Small intestine (tissue), 7 donors: ENCODE measurements around the gene PLEKHG3. TPM values are rescaled to one million over a fixed set of nuclear protein-coding genes. Genes with fewer than 3 reads are reported as not detected.

ENCODE experiments used
- DNase-seq, 2 donors: peaks; one replicate each; pipeline versions ENCODE4 v3.0.0 to v3.0.0-alpha.2; 2013
- FAIRE-seq: peaks from 2 replicates; lab custom pipeline; 2012; peaks lifted over from hg19 to GRCh38; lab: Jason Lieb, UNC
- H3K27ac ChIP-seq, 3 donors: one replicate each; pipeline ENCODE4 v1.5.1; 2013; ENCODE audit warnings: low read length in 2 of 3, mild to moderate bottlenecking in 2 of 3, control low read depth in 1 of 3, inconsistent platforms in 1 of 3, low read depth in 1 of 3, moderate library complexity in 1 of 3
- H3K27me3 ChIP-seq, 3 donors: one replicate each; pipeline ENCODE4 v1.6.1; 2013; ENCODE audit warnings: low read length in 3 of 3, inconsistent platforms in 1 of 3; ENCODE audit not compliant: control insufficient read depth in 3 of 3, insufficient read depth in 3 of 3
- H3K36me3 ChIP-seq, 3 donors: one replicate each; pipeline ENCODE4 v1.6.1; 2013; ENCODE audit warnings: low read length in 3 of 3, inconsistent platforms in 1 of 3, low read depth in 1 of 3, mild to moderate bottlenecking in 1 of 3, moderate library complexity in 1 of 3; ENCODE audit not compliant: control insufficient read depth in 3 of 3, insufficient read depth in 2 of 3
- H3K4me1 ChIP-seq, 3 donors: one replicate each; pipeline ENCODE4 v1.6.1; 2013; ENCODE audit warnings: low read length in 2 of 3, inconsistent platforms in 1 of 3, low read depth in 1 of 3, mild to moderate bottlenecking in 1 of 3, moderate library complexity in 1 of 3; ENCODE audit not compliant: control insufficient read depth in 3 of 3, insufficient read depth in 2 of 3
- H3K4me3 ChIP-seq, 3 donors: one replicate each; pipeline ENCODE4 v1.5.1; 2013; ENCODE audit warnings: low read length in 3 of 3, control low read depth in 1 of 3, inconsistent platforms in 1 of 3, low read depth in 1 of 3, mild to moderate bottlenecking in 1 of 3, moderate library complexity in 1 of 3
- H3K9me3 ChIP-seq, 2 donors: one replicate each; pipeline ENCODE4 v1.6.1; 2013; ENCODE audit warnings: low read depth in 1 of 2, low read length in 1 of 2; ENCODE audit not compliant: control insufficient read depth in 2 of 2, insufficient read depth in 1 of 2
- whole genome bisulfite sequencing, 3 donors: extraction: QIAGEN DNeasy Blood & Tissue Kit; methylation state at CpG; one replicate each; pipeline ENCODE4 v1.1.7; 2013; 5-methylcytosine and 5-hydroxymethylcytosine counted together
- polyA plus RNA-seq, 4 donors: library from polyadenylated mRNA; stranded (reverse) in 3 of 4; unstranded in 1 of 4; fragments of 200-250 nt in 3 of 4; fragments of 120-200 nt in 1 of 4; gene quantifications; one replicate each; pipeline versions ENCODE4 v1.2.1 to v1.2.3, GENCODE V29; 2013
- donor health status: healthy with polysubstance abuse.
- donor health status: control.
- donor health status: control.
- donor health status: Bipolar disorder and iron deficiency.
- donor health status: healthy.

PLEKHG3 gene
- polyA plus RNA-seq, 4 donors = 12.7 to 47.0 (median 17.1) TPM

GRCh38 chr14:64673316-64673715, 30.9 kb upstream of the PLEKHG3 start:
- FAIRE-seq = no peak
- 89 to 95% (median 90%) methylated on average over 8 of the region's 8 CpGs for WGBS, 3 donors

GRCh38 chr14:64673748-64674147, 30.5 kb upstream of the PLEKHG3 start:
- no peaks in the 10 kb centered on the region for H3K27me3 ChIP-seq
- no peaks in the 10 kb centered on the region for H3K9me3 ChIP-seq
- no peak overlapping the region for H3K4me3 ChIP-seq
- H3K27ac ChIP-seq = peak overlapping the region in 1 of 3 donors; percentile 25
- peaks cover 0 to 9% (median 0%) of the 10 kb centered on the region in 3 donors for H3K4me1 ChIP-seq
- H3K36me3 ChIP-seq = no peaks in the 10 kb centered on the region
- DNase-seq (no peak), FAIRE-seq (no peak)
- WGBS, 3 donors = 58 to 87% (median 70%) methylated on average over 6 of the region's 6 CpGs

More at GRCh38 chr14:64673316-64673715, 30.9 kb upstream of the PLEKHG3 start:
- Histone ChIP-seq H3K4me3 (no peak overlapping the region), H3K4me1 (peaks cover 0 to 9% (median 0%) of the 10 kb centered on the region in 3 donors), H3K27ac (peak overlapping the region in 1 of 3 donors; percentile 0), H3K36me3 (no peaks in the 10 kb centered on the region), H3K27me3 (no peaks in the 10 kb centered on the region), H3K9me3 (no peaks in the 10 kb centered on the region)
- DNase-seq = no peak

GRCh38 chr14:64674829-64675228, 29.4 kb upstream of the PLEKHG3 start:
- Histone ChIP-seq H3K4me1 (peaks cover 0 to 11% (median 0%) of the 10 kb centered on the region in 3 donors), H3K4me3 (no peak overlapping the region), H3K27me3 (no peaks in the 10 kb centered on the region), H3K36me3 (no peaks in the 10 kb centered on the region), H3K27ac (no peak overlapping the region), H3K9me3 (no peaks in the 10 kb centered on the region)
- DNase-seq (no peak), FAIRE-seq (no peak)
- 59 to 79% (median 72%) methylated on average over 10 of the region's 10 CpGs for WGBS, 3 donors

GRCh38 chr14:64675312-64675711, 28.9 kb upstream of the PLEKHG3 start:
- FAIRE-seq (no peak), DNase-seq (peak; percentile 54 to 73)
- WGBS, 3 donors = 7 to 55% (median 40%) methylated on average over 3 of the region's 3 CpGs
- H3K9me3 ChIP-seq = no peaks in the 10 kb centered on the region
- H3K36me3 ChIP-seq = no peaks in the 10 kb centered on the region
- H3K4me1 ChIP-seq = peaks cover 0 to 16% (median 0%) of the 10 kb centered on the region in 3 donors
- H3K27me3 ChIP-seq = no peaks in the 10 kb centered on the region
- H3K4me3 ChIP-seq = no peak overlapping the region
- H3K27ac ChIP-seq = no peak overlapping the region

GRCh38 chr14:64676410-64677008, 27.7 kb upstream of the PLEKHG3 start:
- WGBS, 3 donors = 82 to 92% (median 87%) methylated on average over 3 of the region's 3 CpGs
- H3K36me3 ChIP-seq = no peaks in the 10 kb centered on the region
- DNase-seq = no peak
- H3K4me3 ChIP-seq = no peak overlapping the region
- no peaks in the 10 kb centered on the region for H3K27me3 ChIP-seq
- no peak overlapping the region for H3K27ac ChIP-seq
- peaks cover 0 to 18% (median 0%) of the 10 kb centered on the region in 3 donors for H3K4me1 ChIP-seq
- no peaks in the 10 kb centered on the region for H3K9me3 ChIP-seq
- no peak for FAIRE-seq

- H3K36me3 ChIP-seq = no peaks in the 10 kb centered on the region
- H3K27ac ChIP-seq = no peak overlapping the region
- DNase-seq = peak in 1 of 2 donors; percentile 72
- no peak overlapping the region for H3K4me3 ChIP-seq
- 58 to 72% (median 66%) methylated on average over 10 of the region's 10 CpGs for WGBS, 3 donors
- H3K27me3 ChIP-seq = no peaks in the 10 kb centered on the region
- H3K4me1 ChIP-seq = peaks cover 0 to 28% (median 4%) of the 10 kb centered on the region in 3 donors
- no peak for FAIRE-seq
- H3K9me3 ChIP-seq = no peaks in the 10 kb centered on the region
These were observed 24.1 kb upstream of the PLEKHG3 start for GRCh38 chr14:64680013-64680713.

- DNase-seq = no peak
- Histone ChIP-seq H3K9me3 (no peaks in the 10 kb centered on the region), H3K27ac (no peak overlapping the region), H3K4me3 (no peak overlapping the region), H3K4me1 (peaks cover 0 to 24% (median 4%) of the 10 kb centered on the region in 3 donors), H3K27me3 (no peaks in the 10 kb centered on the region), H3K36me3 (no peaks in the 10 kb centered on the region)
- no peak for FAIRE-seq
- WGBS, 3 donors = 71 to 87% (median 79%) methylated on average over 3 of the region's 3 CpGs
These were observed 23.5 kb upstream of the PLEKHG3 start for GRCh38 chr14:64680714-64681065.

- no peaks in the 10 kb centered on the region for H3K36me3 ChIP-seq
- H3K9me3 ChIP-seq = no peaks in the 10 kb centered on the region
- no peak overlapping the region for H3K4me3 ChIP-seq
- no peaks in the 10 kb centered on the region for H3K27me3 ChIP-seq
- H3K4me1 ChIP-seq = peaks cover 0 to 24% (median 4%) of the 10 kb centered on the region in 3 donors
- FAIRE-seq (no peak), DNase-seq (peak; percentile 38 to 40)
- H3K27ac ChIP-seq = peak overlapping the region in 2 of 3 donors; percentile 40 to 46
- 42 to 47% (median 43%) methylated on average over 15 of the region's 15 CpGs for WGBS, 3 donors
These were observed 22.2 kb upstream of the PLEKHG3 start for GRCh38 chr14:64681796-64682710.
